Muscle layer of duodenum (tissue), 2 donors: ENCODE results near the gene P2RY6.
"Not testable (repeated sequence)": the region's sequence is repeated elsewhere in the genome, so short reads cannot be mapped to it uniquely, and the experiment has no call there.

Experiments used
- H3K27ac ChIP-seq: one replicate; pipeline ENCODE4 v1.7.0; 2013; ENCODE audit warnings: mild to moderate bottlenecking, low read length
- H3K27me3 ChIP-seq: one replicate; pipeline ENCODE4 v1.7.0; 2013; ENCODE audit warnings: low read depth, mild to moderate bottlenecking, control low read depth, low read length
- H3K36me3 ChIP-seq, 2 donors: one replicate each; pipeline ENCODE4 v1.7.0; 2013; ENCODE audit warnings: low read length in 2 of 2, control low read depth in 1 of 2, mild to moderate bottlenecking in 1 of 2; ENCODE audit not compliant: insufficient read depth in 2 of 2, control insufficient read depth in 1 of 2
- H3K4me1 ChIP-seq, 2 donors: one replicate each; pipeline ENCODE4 v1.7.0; 2013; ENCODE audit warnings: low read length in 2 of 2, mild to moderate bottlenecking in 2 of 2, control low read depth in 1 of 2, moderate library complexity in 1 of 2; ENCODE audit not compliant: insufficient read depth in 2 of 2, control insufficient read depth in 1 of 2
- H3K4me3 ChIP-seq, 2 donors: one replicate each; pipeline ENCODE4 v1.7.0; 2013; ENCODE audit warnings: low read length in 2 of 2, low read depth in 1 of 2, mild to moderate bottlenecking in 1 of 2
- H3K9me3 ChIP-seq, 2 donors: one replicate each; pipeline ENCODE4 v1.7.0; 2013; ENCODE audit warnings: low read length in 2 of 2, control low read depth in 1 of 2, mild to moderate bottlenecking in 1 of 2; ENCODE audit not compliant: control insufficient read depth in 1 of 2
- donor health status: healthy.

P2RY6 gene

GRCh38 chr11:73230931-73231330, 41.2 kb upstream of the P2RY6 start:
- peaks cover 0 to 9% of the 10 kb centered on the region in 2 donors for H3K4me1 ChIP-seq
- no peaks in the 10 kb centered on the region for H3K9me3 ChIP-seq
- H3K36me3 ChIP-seq, result no peaks in the 10 kb centered on the region
- H3K27ac ChIP-seq, result no peak overlapping the region
- H3K27me3 ChIP-seq, result no peaks in the 10 kb centered on the region
- H3K4me3 ChIP-seq, result no peak overlapping the region

- not testable (repeated sequence) for H3K9me3 ChIP-seq, H3K4me1 ChIP-seq
Observed at GRCh38 chr11:73232487-73232886, 39.7 kb upstream of the P2RY6 start.

GRCh38 chr11:73233211-73233610, 38.9 kb upstream of the P2RY6 start:
- H3K36me3 ChIP-seq, result no peaks in the 10 kb centered on the region
- H3K4me3 ChIP-seq, result no peak overlapping the region
- peaks cover 0 to 9% of the 10 kb centered on the region in 2 donors for H3K4me1 ChIP-seq
- no peaks in the 10 kb centered on the region for H3K27me3 ChIP-seq
- H3K9me3 ChIP-seq, result no peaks in the 10 kb centered on the region
- no peak overlapping the region for H3K27ac ChIP-seq

More at GRCh38 chr11:73232487-73232886, 39.7 kb upstream of the P2RY6 start:
- H3K27me3 ChIP-seq, H3K4me3 ChIP-seq, H3K27ac ChIP-seq, H3K36me3 ChIP-seq: not testable (repeated sequence)

GRCh38 chr11:73233692-73234470, 38.3 kb upstream of the P2RY6 start:
- Histone ChIP-seq H3K27me3 (no peaks in the 10 kb centered on the region), H3K4me1 (peaks cover 0 to 9% of the 10 kb centered on the region in 2 donors), H3K36me3 (no peaks in the 10 kb centered on the region), H3K4me3 (no peak overlapping the region), H3K9me3 (no peaks in the 10 kb centered on the region), H3K27ac (no peak overlapping the region)

- Histone ChIP-seq H3K9me3 (no peaks in the 10 kb centered on the region), H3K27me3 (no peaks in the 10 kb centered on the region), H3K27ac (no peak overlapping the region), H3K4me3 (no peak overlapping the region), H3K4me1 (peaks cover 0 to 9% of the 10 kb centered on the region in 2 donors), H3K36me3 (no peaks in the 10 kb centered on the region)
Observed at GRCh38 chr11:73234471-73235181, 37.5 kb upstream of the P2RY6 start.

- Histone ChIP-seq H3K36me3 (no peaks in the 10 kb centered on the region), H3K4me3 (no peak overlapping the region), H3K9me3 (no peaks in the 10 kb centered on the region), H3K27ac (no peak overlapping the region), H3K4me1 (peaks cover 0 to 15% of the 10 kb centered on the region in 2 donors), H3K27me3 (no peaks in the 10 kb centered on the region)
Observed at GRCh38 chr11:73235236-73235786, 36.8 kb upstream of the P2RY6 start.

- Histone ChIP-seq H3K27me3 (no peaks in the 10 kb centered on the region), H3K27ac (no peak overlapping the region), H3K4me3 (no peak overlapping the region), H3K4me1 (peaks cover 0 to 20% of the 10 kb centered on the region in 2 donors), H3K9me3 (no peaks in the 10 kb centered on the region), H3K36me3 (no peaks in the 10 kb centered on the region)
Observed at GRCh38 chr11:73236205-73236765, 35.9 kb upstream of the P2RY6 start.

- Histone ChIP-seq H3K9me3 (no peaks in the 10 kb centered on the region), H3K4me1 (peaks cover 0 to 20% of the 10 kb centered on the region in 2 donors), H3K36me3 (no peaks in the 10 kb centered on the region), H3K27me3 (no peaks in the 10 kb centered on the region), H3K27ac (no peak overlapping the region), H3K4me3 (no peak overlapping the region)
Observed at GRCh38 chr11:73236854-73237253, 35.3 kb upstream of the P2RY6 start.

GRCh38 chr11:73237471-73238290, 34.5 kb upstream of the P2RY6 start:
- no peak overlapping the region for H3K27ac ChIP-seq
- peaks cover 2 to 25% of the 10 kb centered on the region in 2 donors for H3K4me1 ChIP-seq
- no peaks in the 10 kb centered on the region for H3K36me3 ChIP-seq
- no peaks in the 10 kb centered on the region for H3K27me3 ChIP-seq
- no peaks in the 10 kb centered on the region for H3K9me3 ChIP-seq
- no peak overlapping the region for H3K4me3 ChIP-seq

- Histone ChIP-seq H3K4me3 (no peak overlapping the region), H3K4me1 (peaks cover 7 to 22% of the 10 kb centered on the region in 2 donors), H3K27ac (no peak overlapping the region), H3K36me3 (no peaks in the 10 kb centered on the region), H3K27me3 (no peaks in the 10 kb centered on the region), H3K9me3 (no peaks in the 10 kb centered on the region)
Observed at GRCh38 chr11:73239111-73239521, 33.0 kb upstream of the P2RY6 start.
